Motor neuron (in vitro differentiated cells): ENCODE measurements around the gene ELOVL3. TPM values are rescaled to one million over a fixed set of nuclear protein-coding genes. Genes with fewer than 3 reads are reported as not detected.
"Not testable (repeated sequence)": the region's sequence is repeated elsewhere in the genome, so short reads cannot be mapped to it uniquely, and the experiment has no call there.

Experiments
- ATAC-seq, 8 experiments: fragments of 200-7000 bp; cut with Tn5 transposase; replicated peaks in 6 of 8; 2 replicates each; pipeline ENCODE4 v1.8.0; 2021; ENCODE audit warnings: mild to moderate bottlenecking in 8 of 8, moderate library complexity in 8 of 8
- H3K27ac ChIP-seq, 2 donors: fragments of 250-450 bp; sonication (Bioruptor Pico); 2 replicates each; pipeline ENCODE4 v1.9.0; 2021; ENCODE audit warnings: antibody characterized with exemption in 2 of 2, mild to moderate bottlenecking in 2 of 2, moderate library complexity in 1 of 2
- H3K4me1 ChIP-seq, 2 donors: fragments of 250-450 bp; sonication (Bioruptor Pico); replicated peaks in 1 of 2; 2 replicates each; pipeline ENCODE4 v1.6.1; 2021; ENCODE audit warnings: antibody characterized with exemption in 2 of 2, mild to moderate bottlenecking in 2 of 2, moderate library complexity in 1 of 2
- H3K4me3 ChIP-seq, 5 donors: fragments of 250-450 bp; sonication (Bioruptor Pico); 2 replicates each; pipeline ENCODE4 v1.9.0; 2021; ENCODE audit warnings: antibody characterized with exemption in 5 of 5, mild to moderate bottlenecking in 5 of 5, moderate library complexity in 4 of 5
- WGBS, 10 experiments: fragments of 450-650 bp; shearing (Covaris generic); methylation state at CpG; one replicate each; pipeline ENCODE4 v1.0.0; 2022; 5-methylcytosine and 5-hydroxymethylcytosine counted together
- in situ Hi-C, 9 experiments: fragments of 400-800 bp; cut with MboI; loops; one replicate each; pipeline ENCODE4 v1.15.0; 2021; ENCODE audit warnings: low sequenced_read_pairs in 9 of 9, low pct_unique_long_range_greater_than_20kb in 2 of 9; ENCODE audit not compliant: unreplicated experiment in 9 of 9
- total RNA-seq, 8 experiments: library from RNA; unstranded; fragments of 300-600 nt; gene quantifications; 2 replicates each; pipeline versions ENCODE4 v1.2.3 to v1.2.4, GENCODE V29; 2022

ELOVL3 gene
- total RNA-seq: 1 to 10 TPM in 1 of 8 experiments, under 1 TPM in 5, not detected in 2; 0.13 to 1.8 (median 0.41) TPM

DNA sequence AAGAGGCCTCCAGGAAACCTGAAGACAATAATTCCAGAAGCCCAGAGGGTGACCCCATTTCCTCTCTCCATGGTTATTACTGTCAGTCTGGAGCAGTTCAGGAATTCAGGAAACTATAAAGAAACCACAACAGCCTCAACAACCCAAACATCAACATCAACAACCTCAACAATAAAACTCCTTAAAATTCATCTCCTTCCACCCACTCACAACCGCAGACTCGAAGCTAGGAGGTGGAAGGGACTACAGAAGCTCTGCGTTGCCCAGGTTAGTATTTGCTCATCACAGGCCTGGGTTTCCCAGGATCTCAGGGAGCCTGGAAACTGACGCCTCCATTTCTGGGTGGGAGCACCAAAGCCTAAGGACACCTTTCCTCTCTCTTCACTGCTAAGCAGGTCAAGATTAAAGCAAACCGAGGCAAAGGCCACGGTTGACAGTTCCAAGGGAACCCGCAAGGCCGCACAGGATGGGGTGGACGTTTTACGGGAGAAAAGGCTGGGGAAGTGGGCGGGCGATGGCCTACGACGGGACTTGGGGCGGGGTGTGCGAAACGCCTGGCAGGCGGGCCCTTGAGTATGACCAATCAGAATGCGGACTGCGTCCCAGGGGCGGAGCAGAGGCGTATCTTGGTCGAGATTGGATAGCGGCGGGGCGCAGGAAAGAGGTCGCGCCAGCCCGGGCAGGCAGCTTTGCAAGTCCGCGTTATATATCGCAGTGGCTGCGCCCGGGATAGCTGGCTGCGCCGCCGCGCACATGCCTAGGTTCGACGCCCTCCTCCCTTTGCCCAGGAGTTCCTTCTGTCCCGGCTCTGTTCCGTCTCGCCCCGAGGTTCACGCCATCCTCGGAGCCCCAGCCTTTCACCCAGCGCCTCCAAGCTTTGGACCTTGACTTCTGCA lies at the start of gene ELOVL3:
ELOVL3 (plus strand) TSS at position 654 of the 896 bp plus-strand sequence. CDS start 250 bp downstream, outside the sequence.
- no peak within 1 kb of the TSS for H3K27ac ChIP-seq
- 0 to 31% (median 15%) methylated on average over 3 to 12 of the region's 47 CpGs; no CpG with 5 or more reads in 5 of the 10 experiments for WGBS, 10 experiments
- peaks cover 2 to 4% of the 10 kb centered on the region in 2 donors for H3K4me1 ChIP-seq
- ATAC-seq: peak; percentile 81 to 96 (median 92)
- peak within 1 kb of the TSS; percentile 17 to 32 (median 28) for H3K4me3 ChIP-seq
- in situ Hi-C loops: loop anchor here in 4 of 9 experiments (25.0 kb wide), 2 partner anchors 111 to 136 kb away; no protein-coding TSS in a partner anchor

DNA sequence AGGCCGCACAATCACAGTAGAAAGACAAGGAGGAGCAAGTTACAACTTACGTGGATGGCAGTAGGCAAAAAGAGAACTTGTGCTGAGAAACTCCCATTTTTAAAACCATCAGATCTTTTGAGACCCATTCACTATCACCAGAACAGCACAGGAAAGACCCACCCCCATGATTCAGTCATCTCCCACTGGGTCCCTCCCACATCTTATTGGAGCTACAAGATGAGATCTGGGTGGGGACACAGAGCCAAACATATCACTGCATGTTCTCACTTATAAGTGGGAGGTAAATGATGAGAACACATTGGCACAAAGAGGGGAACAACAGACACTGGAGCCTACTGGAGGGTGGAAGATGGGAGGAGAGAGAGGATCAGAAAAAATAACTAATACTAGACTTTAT lies 41.5 kb upstream of the ELOVL3 start:
- in situ Hi-C loops: no loop called here
- ATAC-seq: no peak
- no peaks in the 10 kb centered on the region for H3K4me1 ChIP-seq
- WGBS, 10 experiments: 67 to 100% (median 73%) methylated on average over 1 to 2 of the region's 2 CpGs; no CpG with 5 or more reads in 3 of the 10 experiments
- no peak overlapping the region for H3K27ac ChIP-seq
- no peak overlapping the region for H3K4me3 ChIP-seq

DNA sequence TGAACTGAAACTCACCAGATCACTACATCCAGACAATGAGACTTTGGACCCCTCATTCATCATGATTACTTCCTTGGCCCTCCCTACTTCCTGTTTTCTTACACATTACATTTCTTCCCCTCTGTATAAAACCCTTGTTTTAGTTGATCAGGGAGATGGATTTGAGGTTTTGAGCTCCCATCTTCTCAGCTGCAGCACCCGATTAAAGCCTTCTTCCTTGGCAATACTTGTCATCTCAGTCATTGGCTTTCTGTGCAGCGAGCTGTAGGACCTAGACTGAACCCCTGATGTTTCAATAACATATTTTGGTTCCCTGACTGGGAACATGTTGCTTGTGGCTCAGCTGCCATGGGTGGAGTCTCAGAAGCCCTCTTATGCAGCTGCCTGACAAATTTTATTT lies 40.8 kb upstream of the ELOVL3 start:
- in situ Hi-C loops: no loop called here
- Histone ChIP-seq H3K4me3 (no peak overlapping the region), H3K4me1 (no peaks in the 10 kb centered on the region), H3K27ac (no peak overlapping the region)
- no peak for ATAC-seq
- WGBS, 10 experiments: 18 to 90% (median 50%) methylated on average over 1 to 2 of the region's 2 CpGs; no CpG with 5 or more reads in 3 of the 10 experiments

DNA sequence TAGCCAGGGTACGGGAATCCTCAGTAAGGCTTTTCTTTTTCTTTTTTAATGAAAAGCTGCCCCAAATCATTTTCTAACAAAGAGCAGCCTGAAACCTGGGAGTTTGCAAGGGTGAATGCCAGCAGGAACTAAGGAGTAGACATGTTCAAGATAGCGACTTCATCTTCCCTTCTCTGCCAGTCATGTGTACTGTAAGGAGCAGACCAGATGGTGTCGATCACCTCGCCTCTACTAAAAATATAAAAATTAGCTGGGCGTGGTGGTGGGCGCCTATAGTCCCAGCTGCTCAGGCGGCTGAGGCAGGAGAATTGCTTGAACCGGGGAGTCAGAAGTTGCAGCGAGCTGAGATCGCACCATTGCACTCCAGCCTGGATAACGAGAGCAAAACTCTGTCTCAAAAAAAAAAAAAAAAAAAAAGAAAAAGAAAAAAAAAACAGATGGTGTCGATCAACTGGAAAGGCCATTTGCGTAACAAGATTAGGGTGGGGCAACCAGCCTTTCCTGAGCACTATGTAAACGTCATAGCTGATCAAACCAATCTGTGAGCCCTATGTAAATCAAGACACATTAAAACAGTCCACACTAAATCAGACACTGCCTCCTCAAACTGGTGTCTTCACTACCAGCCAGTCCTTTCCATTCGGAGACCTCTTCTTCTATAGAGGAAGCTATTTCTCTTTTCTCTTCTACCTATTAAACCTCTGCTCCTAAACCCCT lies 40.1 kb upstream of the ELOVL3 start:
- 0 to 95% (median 77%) methylated on average over 2 to 12 of the region's 15 CpGs for WGBS, 10 experiments
- Histone ChIP-seq H3K4me3 (no peak overlapping the region), H3K4me1 (no peaks in the 10 kb centered on the region), H3K27ac (no peak overlapping the region)
- ATAC-seq: peak in 3 of 8 experiments; percentile 91 to 98 (median 98)
- in situ Hi-C loops: no loop called here

GRCh38 chr10:102188298-102188940 lies 37.7 kb upstream of the ELOVL3 start:
- no peak overlapping the region for H3K4me3 ChIP-seq
- ATAC-seq: no peak
- in situ Hi-C loops: no loop called here
- no peaks in the 10 kb centered on the region for H3K4me1 ChIP-seq
- H3K27ac ChIP-seq: no peak overlapping the region
- WGBS, 10 experiments: 0 to 100% (median 67%) methylated on average over 1 to 2 of the region's 3 CpGs; no CpG with 5 or more reads in 5 of the 10 experiments

GRCh38 chr10:102188941-102189898 lies 36.9 kb upstream of the ELOVL3 start:
- ATAC-seq, H3K4me1 ChIP-seq, H3K27ac ChIP-seq, in situ Hi-C loops, H3K4me3 ChIP-seq: not testable (repeated sequence)
- 0 to 92% (median 57%) methylated on average over 1 to 7 of the region's 7 CpGs; no CpG with 5 or more reads in 2 of the 10 experiments for WGBS, 10 experiments

GRCh38 chr10:102191956-102192355 lies 34.1 kb upstream of the ELOVL3 start:
- in situ Hi-C loops: no loop called here
- ATAC-seq: no peak
- 0 to 100% (median 59%) methylated on average over 1 to 7 of the region's 7 CpGs for WGBS, 10 experiments
- Histone ChIP-seq H3K27ac (no peak overlapping the region), H3K4me3 (no peak overlapping the region), H3K4me1 (no peaks in the 10 kb centered on the region)

- Histone ChIP-seq H3K4me1 (no peaks in the 10 kb centered on the region), H3K27ac (no peak overlapping the region), H3K4me3 (no peak overlapping the region)
- 45 to 86% (median 65%) methylated on average over 2 to 6 of the region's 6 CpGs; no CpG with 5 or more reads in 2 of the 10 experiments for WGBS, 10 experiments
- in situ Hi-C loops: no loop called here
- no peak for ATAC-seq
These were observed 30.7 kb upstream of the ELOVL3 start for GRCh38 chr10:102195296-102195870.

DNA sequence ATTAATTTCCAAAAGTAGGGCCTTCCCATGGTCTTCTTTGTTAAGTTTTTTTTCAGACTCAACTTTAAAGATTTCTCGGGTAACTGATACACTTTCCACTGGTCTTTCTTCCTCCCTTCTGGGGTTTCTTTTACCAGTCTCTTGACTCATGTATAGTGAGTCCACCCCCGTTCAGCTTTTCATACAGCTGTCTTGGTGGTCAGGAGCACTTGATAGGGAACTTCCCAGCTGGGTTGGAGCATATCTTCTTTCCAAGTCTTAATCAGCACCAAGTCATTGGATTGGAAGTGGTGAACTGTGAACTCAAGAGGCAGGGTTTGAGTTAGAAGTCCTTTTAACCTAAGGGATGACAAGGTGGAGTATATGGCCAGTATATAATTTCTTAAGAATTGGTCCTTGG lies 29.2 kb upstream of the ELOVL3 start:
- no peak for ATAC-seq
- Histone ChIP-seq H3K4me1 (no peaks in the 10 kb centered on the region), H3K4me3 (no peak overlapping the region), H3K27ac (no peak overlapping the region)
- in situ Hi-C loops: no loop called here
- 34 to 100% (median 84%) methylated on average over 1 to 2 of the region's 2 CpGs; no CpG with 5 or more reads in 2 of the 10 experiments for WGBS, 10 experiments

GRCh38 chr10:102198027-102198426 lies 28.1 kb upstream of the ELOVL3 start:
- no peaks in the 10 kb centered on the region for H3K4me1 ChIP-seq
- no peak for ATAC-seq
- no peak overlapping the region for H3K27ac ChIP-seq
- in situ Hi-C loops: no loop called here
- H3K4me3 ChIP-seq: no peak overlapping the region
- 22 to 59% (median 50%) methylated on average over 1 to 2 of the region's 2 CpGs; no CpG with 5 or more reads in 1 of the 10 experiments for WGBS, 10 experiments

DNA sequence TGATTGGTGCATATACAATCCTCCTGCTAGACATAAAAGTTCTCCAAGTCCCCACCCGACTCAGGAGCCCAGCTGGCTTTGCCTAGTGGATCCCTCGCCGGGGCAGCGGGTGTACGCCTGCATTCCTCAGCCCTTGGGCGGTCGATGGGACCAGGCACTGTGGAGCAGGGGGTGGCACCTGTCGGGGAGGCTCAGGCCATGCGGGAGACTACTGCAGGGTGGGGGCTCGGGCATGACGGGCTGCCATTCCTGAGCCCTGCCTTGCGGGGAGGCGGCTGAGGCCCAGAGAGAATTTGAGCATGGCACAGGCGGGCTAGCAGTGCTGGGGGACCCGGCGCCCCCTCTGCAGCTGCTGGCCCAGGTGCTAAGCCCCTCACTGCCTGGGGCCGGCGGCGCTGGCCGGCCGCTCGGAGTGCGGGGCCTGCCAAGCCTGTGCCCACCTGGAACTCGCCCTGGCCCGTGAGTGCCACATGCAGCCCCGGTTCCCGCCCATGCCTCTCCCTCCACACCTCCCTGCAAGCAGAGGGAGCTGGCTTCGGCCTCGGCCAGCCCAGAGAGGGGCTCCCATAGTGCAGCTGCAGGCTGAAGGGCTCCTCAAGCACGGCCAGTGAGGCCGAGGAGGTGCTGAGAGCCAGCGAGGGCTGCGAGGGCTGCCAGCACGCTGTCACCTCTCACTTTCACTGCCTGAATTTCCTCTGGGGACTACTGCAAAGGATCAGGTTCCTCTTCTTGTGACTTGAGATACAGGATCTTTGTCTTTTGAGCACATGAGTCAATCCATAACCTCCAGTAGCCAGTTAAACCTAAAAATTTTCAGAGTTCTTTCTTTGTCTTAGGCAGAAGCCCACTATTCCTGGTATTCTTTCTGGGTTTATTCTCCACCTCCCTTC lies 25.1 kb upstream of the ELOVL3 start:
- WGBS, 10 experiments: 41 to 94% (median 78%) methylated on average over 3 to 7 of the region's 34 CpGs; no CpG with 5 or more reads in 4 of the 10 experiments
- Histone ChIP-seq H3K27ac (no peak overlapping the region), H3K4me3 (no peak overlapping the region), H3K4me1 (no peaks in the 10 kb centered on the region)
- ATAC-seq: no peak
- in situ Hi-C loops: no loop called here
